Epidermal melanocyte (primary cell): ENCODE data around the gene NPR3.

Experiments used
- DNase-seq: peaks from one replicate; pipeline ENCODE4 v3.0.0; 2011; ENCODE audit warnings: low spot score; ENCODE audit not compliant: insufficient read length

NPR3 gene

GRCh38 chr5:32711681-32712480 is 760 bp downstream of the NPR3 start:
- no peak for DNase-seq

GRCh38 chr5:32712481-32713360 is 1.6 kb downstream of the NPR3 start:
- DNase-seq = no peak

- DNase-seq = no peak
Observed at GRCh38 chr5:32713361-32713769, 2.2 kb downstream of the NPR3 start.

GRCh38 chr5:32713770-32714381 is 2.8 kb downstream of the NPR3 start:
- DNase-seq = no peak

GRCh38 chr5:32714836-32715235 is 3.7 kb downstream of the NPR3 start:
- DNase-seq = no peak

GRCh38 chr5:32720300-32720699 is 9.2 kb downstream of the NPR3 start:
- DNase-seq = no peak

- DNase-seq = no peak
Observed at GRCh38 chr5:32721626-32722025, 10.5 kb downstream of the NPR3 start.

- DNase-seq = no peak
Observed at GRCh38 chr5:32722957-32723356, 11.8 kb downstream of the NPR3 start.

- DNase-seq = no peak
Observed at GRCh38 chr5:32724526-32724925, 13.4 kb downstream of the NPR3 start.

- no peak for DNase-seq
Observed at GRCh38 chr5:32726086-32726557, 15.0 kb downstream of the NPR3 start.

GRCh38 chr5:32729651-32730050 is 18.5 kb downstream of the NPR3 start:
- DNase-seq = no peak

- no peak for DNase-seq
Observed at GRCh38 chr5:32733590-32734340, 22.6 kb downstream of the NPR3 start.

- no peak for DNase-seq
Observed at GRCh38 chr5:32734827-32735378, 23.8 kb downstream of the NPR3 start.

GRCh38 chr5:32735512-32735911 is 24.4 kb downstream of the NPR3 start:
- no peak for DNase-seq

- no peak for DNase-seq
Observed at GRCh38 chr5:32736842-32737241, 25.7 kb downstream of the NPR3 start.

- DNase-seq = no peak
Observed at GRCh38 chr5:32740651-32741050, 29.5 kb downstream of the NPR3 start.

- DNase-seq = no peak
Observed at GRCh38 chr5:32745317-32745716, 34.2 kb downstream of the NPR3 start.

GRCh38 chr5:32752411-32752810 is 41.3 kb downstream of the NPR3 start:
- DNase-seq = no peak

- no peak for DNase-seq
Observed at GRCh38 chr5:32753051-32753450, 41.9 kb downstream of the NPR3 start.

- DNase-seq = no peak
Observed at GRCh38 chr5:32753765-32754164, 42.6 kb downstream of the NPR3 start.

GRCh38 chr5:32754284-32754683 is 43.2 kb downstream of the NPR3 start:
- no peak for DNase-seq
